Body of pancreas (tissue), 4 donors: ENCODE measurements around the gene ABCB11.
A peak's percentile ranks its signal among the peaks of the same experiment; 100 is the strongest.

Experiments used
- CTCF ChIP-seq, 7 experiments: fragments of 450-650 bp in 4 of 7; fragments of 200-600 bp in 3 of 7; sonication (generic) in 3 of 7; IDR thresholded peaks; one replicate each; pipeline ENCODE4 v1.5.1; 2016 to 2019; ENCODE audit warnings: antibody characterized with exemption in 7 of 7
- POLR2A ChIP-seq, 3 donors: fragments of 450-650 bp; IDR thresholded peaks; one replicate each; pipeline ENCODE4 v1.6.1; 2016; ENCODE audit warnings: antibody characterized with exemption in 3 of 3, mild to moderate bottlenecking in 2 of 3

DNA sequence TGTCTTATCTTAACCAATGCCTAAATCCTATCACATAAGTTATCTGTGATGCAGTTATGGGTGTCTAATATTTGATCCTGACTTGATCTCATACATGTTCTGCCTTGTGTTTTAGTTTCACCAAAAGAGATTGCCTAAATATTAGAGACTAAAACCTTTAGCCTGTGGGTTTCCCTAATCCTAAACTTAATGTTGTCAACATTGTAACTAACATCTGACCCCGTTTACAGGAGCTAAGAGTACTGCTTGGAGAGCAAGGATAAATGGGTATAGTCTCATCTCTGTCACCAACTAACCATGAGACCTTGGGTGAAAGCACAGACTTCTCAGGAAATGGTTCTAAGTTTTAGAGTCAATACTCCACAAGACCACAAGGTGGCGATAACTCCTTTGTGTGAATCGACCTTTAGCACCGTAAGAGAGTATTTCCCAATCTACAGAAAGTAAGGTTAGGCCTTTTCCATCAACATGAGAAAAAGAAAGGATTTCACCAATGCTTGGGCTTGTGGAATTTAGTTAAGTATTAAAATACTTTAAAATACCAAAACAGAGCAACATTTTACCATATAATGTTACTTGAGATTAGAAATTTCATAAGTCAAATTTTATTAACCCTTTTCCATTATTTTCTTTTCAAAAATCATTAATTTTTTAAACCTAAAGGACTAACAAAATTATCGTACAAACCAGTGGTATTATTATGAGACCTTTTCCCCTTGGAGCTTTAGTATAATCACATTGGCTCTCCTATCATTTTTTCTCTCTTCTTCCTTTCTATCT, 69.5 kb downstream of the ABCB11 start:
- peak; percentile 72 to 90 (median 84) for TF ChIP-seq CTCF (IDR thresholded peaks at IDR 0.05)
- no peak for TF ChIP-seq POLR2A (IDR thresholded peaks at IDR 0.05)
